Coronary artery (tissue), 2 donors: ENCODE results near the gene HAUS8.

ENCODE experiments used
- DNase-seq: peaks from one replicate; pipeline ENCODE4 v3.0.0-alpha.2; 2017; ENCODE audit warnings: low spot score
- H3K27ac ChIP-seq, 2 donors: fragments of 200-600 bp; sonication (generic); one replicate each; pipeline ENCODE4 v1.5.1; 2016 to 2019
- H3K4me3 ChIP-seq: fragments of 200-600 bp; sonication (generic); 2 replicates; pipeline ENCODE4 v1.5.1; 2016; ENCODE audit warnings: mild to moderate bottlenecking, moderate library complexity
- TF ChIP-seq, protein P1 (sequence below): fragments of 200-600 bp; sonication (generic); IDR thresholded peaks from one replicate; pipeline ENCODE4 v1.5.1; 2019; ENCODE audit warnings: antibody characterized with exemption

Gene HAUS8

DNA sequence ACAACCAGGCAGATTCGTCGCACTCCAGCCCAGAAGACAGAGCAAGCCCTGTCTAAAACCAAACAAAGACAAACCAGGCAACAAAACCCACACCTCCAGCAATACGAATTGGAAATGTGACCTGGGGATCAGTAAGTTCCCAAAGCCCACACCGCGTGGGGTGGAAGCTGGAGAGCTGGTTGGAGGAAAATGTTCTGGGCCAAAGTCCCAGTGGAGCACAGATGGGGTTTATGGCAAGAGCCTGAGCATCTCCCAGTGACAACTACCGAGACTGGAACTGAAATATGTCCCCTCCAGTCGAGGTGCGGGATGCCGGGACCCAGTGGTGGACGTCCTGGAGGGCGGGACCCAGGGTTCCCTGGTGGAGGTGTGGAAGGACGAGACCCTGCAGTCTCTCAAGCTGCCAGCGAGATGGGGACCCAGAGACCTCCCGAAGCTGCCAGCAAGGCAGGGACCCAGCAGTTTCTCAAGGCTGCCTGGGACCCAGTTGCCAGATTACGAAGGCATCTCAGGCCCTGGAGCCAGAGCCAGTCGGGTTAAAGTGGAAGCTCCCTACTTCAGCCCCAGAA lies 26.3 kb downstream of the HAUS8 start:
- no peak overlapping the region for H3K27ac ChIP-seq

DNA sequence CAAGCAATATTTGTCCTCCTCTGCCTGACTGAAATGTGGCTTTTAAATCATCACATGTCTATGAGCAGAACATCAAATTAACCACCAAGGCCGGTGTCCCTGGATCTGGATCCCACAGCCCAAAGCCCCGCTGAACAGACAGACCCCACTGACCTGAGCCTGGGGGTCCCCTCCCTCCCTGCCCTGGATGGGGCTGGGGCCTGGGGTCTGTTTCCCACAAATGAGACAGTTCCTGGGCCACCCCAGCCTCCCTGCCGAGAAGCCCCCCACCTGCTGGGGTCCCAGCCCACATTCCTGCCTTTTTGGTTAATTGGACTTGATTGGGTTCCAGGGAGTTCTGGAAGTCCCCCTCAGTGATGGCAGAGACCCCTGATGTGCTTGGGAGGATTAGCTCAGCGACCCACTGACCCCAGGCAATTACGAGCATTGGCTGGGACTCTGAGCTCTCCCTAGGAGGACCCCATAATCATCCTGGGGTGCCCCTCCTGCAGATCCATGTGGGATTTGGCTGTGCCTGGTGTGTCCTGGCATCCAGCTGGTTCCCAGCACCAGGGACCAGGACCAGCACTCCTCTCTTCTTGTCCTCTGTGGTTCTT lies 29.2 kb downstream of the HAUS8 start:
- TF ChIP-seq, protein P1, sequence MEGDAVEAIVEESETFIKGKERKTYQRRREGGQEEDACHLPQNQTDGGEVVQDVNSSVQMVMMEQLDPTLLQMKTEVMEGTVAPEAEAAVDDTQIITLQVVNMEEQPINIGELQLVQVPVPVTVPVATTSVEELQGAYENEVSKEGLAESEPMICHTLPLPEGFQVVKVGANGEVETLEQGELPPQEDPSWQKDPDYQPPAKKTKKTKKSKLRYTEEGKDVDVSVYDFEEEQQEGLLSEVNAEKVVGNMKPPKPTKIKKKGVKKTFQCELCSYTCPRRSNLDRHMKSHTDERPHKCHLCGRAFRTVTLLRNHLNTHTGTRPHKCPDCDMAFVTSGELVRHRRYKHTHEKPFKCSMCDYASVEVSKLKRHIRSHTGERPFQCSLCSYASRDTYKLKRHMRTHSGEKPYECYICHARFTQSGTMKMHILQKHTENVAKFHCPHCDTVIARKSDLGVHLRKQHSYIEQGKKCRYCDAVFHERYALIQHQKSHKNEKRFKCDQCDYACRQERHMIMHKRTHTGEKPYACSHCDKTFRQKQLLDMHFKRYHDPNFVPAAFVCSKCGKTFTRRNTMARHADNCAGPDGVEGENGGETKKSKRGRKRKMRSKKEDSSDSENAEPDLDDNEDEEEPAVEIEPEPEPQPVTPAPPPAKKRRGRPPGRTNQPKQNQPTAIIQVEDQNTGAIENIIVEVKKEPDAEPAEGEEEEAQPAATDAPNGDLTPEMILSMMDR: no peak

More for the DNA sequence above, 26.3 kb downstream of the HAUS8 start:
- no peak overlapping the region for H3K4me3 ChIP-seq
- no peak for DNase-seq
- TF ChIP-seq, protein P1: no peak

DNA sequence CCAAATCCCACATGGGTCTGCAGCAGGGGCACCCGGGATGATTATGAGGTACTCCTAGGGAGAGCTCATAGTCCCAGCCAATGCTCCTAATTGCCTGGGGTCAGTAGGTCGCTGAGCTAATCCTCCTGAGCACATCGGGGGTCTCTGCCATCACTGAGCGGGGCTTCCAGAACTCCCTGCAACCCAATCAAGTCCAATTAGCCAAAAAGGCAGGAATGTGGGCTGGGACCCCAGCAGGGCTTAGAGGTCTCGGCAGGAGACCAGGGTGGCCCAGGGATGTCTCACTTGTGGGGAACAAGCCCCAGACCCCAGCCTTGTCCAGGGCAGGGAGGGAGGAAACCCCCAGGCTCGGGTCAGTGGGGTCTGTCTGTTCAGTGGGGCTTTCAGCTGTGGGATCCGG lies 31.5 kb downstream of the HAUS8 start:
- no peak for DNase-seq
- Histone ChIP-seq H3K4me3 (no peak overlapping the region), H3K27ac (no peak overlapping the region)
- TF ChIP-seq, protein P1: no peak

More for the DNA sequence above, 29.2 kb downstream of the HAUS8 start:
- no peak for DNase-seq
- Histone ChIP-seq H3K4me3 (no peak overlapping the region), H3K27ac (no peak overlapping the region)

DNA sequence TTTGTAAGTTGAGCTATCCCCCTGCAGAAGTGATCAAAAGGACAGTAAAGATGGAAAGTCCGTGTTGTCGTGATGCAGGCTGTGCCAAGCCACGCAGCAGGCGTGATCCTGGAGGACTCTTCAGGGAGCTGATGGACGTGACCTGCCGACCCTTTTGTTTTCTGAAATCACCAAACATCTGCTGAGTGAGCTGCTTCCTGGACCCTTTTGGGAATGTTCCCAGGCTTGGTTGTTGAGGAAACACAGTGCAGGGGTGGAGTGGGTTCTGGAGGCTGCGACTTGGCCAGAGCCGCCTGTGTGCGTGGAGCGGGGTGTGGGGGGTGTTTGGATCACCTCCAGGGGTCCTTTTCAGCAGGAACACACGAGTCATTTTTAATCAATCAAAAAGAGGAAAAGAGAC lies 33.3 kb downstream of the HAUS8 start:
- no peak for DNase-seq
- Histone ChIP-seq H3K27ac (no peak overlapping the region), H3K4me3 (no peak overlapping the region)
- TF ChIP-seq, protein P1: no peak

DNA sequence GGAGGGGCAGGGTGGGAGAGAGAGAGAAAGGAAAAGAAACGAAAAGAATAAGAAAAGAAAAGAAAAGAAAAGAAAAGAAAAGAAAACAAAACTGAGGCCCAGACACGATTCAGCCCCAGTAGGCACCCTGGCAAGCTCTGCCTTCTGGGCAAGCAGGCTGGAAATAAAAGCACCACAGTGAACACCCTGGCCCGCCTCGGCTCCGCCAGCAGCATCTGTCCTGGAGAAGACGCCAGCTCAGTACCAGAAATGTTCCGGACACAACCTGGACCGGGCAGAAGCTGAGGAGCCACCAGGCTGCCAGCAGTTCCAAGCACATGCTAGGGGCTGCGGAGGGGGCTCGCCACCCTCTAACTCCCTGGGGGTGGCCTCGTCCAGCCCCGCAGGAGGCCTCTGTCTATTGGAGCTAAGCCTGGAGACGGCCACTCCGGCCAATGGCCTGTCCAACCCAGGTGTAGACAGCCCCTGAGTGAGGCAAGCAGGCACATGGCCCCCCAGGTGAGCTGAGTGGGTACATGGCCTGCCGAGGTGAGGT lies 37.2 kb downstream of the HAUS8 start:
- TF ChIP-seq, protein P1: no peak
- DNase-seq: no peak
- no peak overlapping the region for H3K27ac ChIP-seq
- no peak overlapping the region for H3K4me3 ChIP-seq

DNA sequence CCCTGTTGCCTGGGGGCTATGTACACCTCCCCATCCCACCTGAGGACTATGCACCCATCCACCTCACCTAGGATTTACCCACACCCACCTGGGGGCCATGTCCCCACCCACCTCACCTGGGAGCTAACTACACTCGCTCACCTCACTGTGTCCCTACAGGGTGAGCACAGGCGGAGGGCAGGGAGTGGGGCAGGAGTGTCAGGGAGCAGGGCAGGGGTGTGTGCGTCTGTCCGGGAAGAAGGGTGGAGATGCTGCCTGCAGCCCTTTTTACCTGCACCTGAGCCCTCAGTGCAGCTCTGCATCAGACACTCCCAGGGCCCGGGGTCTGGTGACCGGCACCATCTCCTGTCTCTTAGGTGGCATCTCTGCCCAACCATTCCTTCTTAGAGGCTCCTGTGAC lies 38.1 kb downstream of the HAUS8 start:
- no peak overlapping the region for H3K27ac ChIP-seq
- TF ChIP-seq, protein P1: no peak
- no peak overlapping the region for H3K4me3 ChIP-seq
- no peak for DNase-seq

DNA sequence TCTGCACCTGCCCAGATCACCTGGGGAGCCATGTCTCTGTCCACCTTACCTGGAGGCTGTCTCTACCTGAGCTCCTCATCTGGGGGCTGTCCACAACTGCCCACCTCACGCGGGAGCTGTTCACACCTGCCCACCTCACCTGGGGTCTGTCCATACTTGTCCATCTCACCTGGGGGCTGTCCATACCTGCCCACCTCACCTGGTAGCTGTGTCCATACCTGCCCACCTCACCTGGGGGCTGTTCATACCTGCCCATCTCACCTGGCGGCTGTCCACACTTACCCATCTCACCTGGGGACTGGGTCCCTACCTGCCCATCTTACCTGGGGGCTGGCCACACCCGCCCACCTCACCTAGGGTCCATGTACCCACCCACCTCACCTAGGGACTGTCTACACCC lies 38.6 kb downstream of the HAUS8 start:
- TF ChIP-seq, protein P1: no peak
- no peak overlapping the region for H3K27ac ChIP-seq
- DNase-seq: no peak
- no peak overlapping the region for H3K4me3 ChIP-seq
